Endometrial microvascular endothelial cells (primary cell): Measurements from ENCODE around the gene S100A5. TPM values are rescaled to one million over a fixed set of nuclear protein-coding genes. Genes with fewer than 3 reads are reported as not detected.

ENCODE experiments used
- in situ Hi-C: cut with HindIII; loops from 2 replicates; pipeline ENCODE4 v1.10.0; 2017; ENCODE audit warnings: low sequenced_read_pairs, low pct_unique_long_range_greater_than_20kb; ENCODE audit errors: inconsistent ontology term
- total RNA-seq: library from RNA; depleted of rRNA; stranded (reverse); fragments of >200 nt; gene quantifications from one replicate; pipeline ENCODE4 v1.2.3, GENCODE V29; 2015; ENCODE audit errors: inconsistent ontology term

S100A5 gene
- total RNA-seq, 1 donor from 2014 or later = not detected

GRCh38 chr1:153515504-153516394 lies 25.0 kb downstream of the S100A5 start:
- in situ Hi-C loops = no loop called here

DNA sequence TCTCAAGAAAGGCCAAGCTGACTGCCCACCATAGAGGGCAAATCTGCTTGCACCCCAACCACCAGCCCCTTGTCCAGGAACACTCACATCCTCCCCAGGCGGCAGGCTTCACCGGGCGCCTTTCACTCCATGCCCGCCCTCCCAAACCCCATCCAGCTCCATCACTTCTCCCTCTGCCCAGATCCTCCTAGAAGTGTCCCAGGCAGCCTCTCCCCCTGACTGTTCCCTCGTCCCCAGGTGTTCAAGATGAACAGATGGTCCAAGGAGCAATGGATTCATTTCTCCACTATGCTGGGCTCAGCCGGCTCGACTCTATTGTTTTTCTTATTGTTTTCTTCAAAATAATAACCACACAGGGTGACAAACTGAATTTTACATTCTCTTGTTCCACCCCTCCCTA lies 27.1 kb downstream of the S100A5 start:
- in situ Hi-C loops = no loop called here

- in situ Hi-C loops = no loop called here
These were observed 27.7 kb downstream of the S100A5 start for GRCh38 chr1:153513023-153513422.

GRCh38 chr1:153510984-153511410 lies 29.7 kb downstream of the S100A5 start:
- in situ Hi-C loops = no loop called here

DNA sequence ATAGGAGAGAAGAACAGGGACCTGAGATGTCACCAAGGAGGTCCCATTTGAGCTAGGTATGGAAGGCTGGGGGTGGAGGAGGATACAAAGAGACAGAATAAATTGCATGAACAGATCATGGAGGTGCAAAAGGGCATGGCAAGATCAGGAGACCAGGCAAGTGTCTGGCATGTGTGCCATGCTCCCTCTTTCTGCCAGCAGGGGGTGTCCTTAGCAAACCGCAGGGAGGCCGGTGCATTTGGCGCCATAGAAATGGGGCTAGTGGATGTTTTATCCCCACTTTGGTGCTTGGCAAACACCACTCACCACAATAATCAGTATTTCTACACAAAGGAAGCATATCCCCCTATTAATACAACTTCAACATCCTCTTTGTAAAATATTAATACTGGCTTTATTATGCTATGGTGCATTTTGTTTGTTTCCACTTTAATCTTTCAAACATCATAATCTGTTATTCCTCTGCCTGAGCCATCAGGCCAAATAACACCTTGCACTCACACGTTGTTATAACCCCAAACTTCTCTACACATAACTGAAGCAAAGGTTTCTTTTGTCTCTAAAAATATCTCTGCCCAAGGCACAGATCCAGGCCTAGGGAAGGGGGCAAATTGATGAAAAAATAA lies 30.9 kb downstream of the S100A5 start:
- in situ Hi-C loops = no loop called here

- in situ Hi-C loops = no loop called here
These were observed 31.7 kb downstream of the S100A5 start for GRCh38 chr1:153509036-153509435.

GRCh38 chr1:153507926-153508583 lies 32.7 kb downstream of the S100A5 start:
- in situ Hi-C loops = no loop called here

DNA sequence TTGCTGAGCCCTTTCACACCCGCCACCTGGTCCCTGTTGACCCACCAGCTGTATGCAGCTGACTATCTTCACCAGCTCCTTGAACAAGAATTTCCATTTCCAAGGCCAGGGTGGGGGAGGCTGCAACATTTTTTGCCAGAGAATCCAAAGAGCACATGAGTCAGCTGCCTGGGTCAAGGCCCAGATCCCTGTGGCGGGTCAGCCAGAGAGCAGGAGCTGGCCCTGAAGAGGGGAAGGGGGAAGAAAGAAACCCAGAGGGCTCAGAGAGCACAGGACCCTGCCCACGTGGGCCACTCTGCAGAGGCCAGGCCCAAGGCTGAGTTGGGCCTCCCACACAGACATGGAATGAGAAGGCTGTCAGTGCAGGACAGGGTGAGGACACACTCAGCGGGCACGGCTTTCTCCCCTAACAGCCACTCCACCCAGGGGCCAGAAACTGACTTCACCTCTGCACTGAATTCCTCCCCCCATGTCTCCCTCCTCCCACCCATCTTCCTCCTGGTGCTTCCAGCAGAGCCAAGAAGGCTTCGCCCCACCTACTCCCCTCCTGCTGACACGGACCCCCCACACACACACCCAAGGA lies 33.8 kb downstream of the S100A5 start:
- in situ Hi-C loops = no loop called here

GRCh38 chr1:153506386-153506785 lies 34.3 kb downstream of the S100A5 start:
- in situ Hi-C loops = no loop called here

DNA sequence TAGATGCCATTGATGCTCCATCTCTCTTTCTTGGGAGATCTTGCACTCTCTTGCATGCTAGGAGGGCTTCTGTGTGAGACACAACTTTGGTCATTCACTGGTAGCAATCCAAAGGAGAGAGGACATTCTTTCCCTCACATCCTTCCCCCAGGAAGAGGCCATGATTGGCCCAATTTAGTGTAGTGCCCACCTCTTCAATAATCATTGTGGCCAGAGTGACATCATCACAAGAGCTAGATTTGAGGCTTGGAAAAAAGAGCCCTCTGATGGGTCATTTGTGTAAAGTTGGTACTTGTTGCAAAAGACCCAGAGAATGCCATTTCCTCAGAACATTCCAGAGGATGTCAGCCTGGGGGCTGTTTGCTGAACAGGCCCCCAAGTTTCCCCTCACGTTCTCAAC lies 35.2 kb downstream of the S100A5 start:
- in situ Hi-C loops = no loop called here

GRCh38 chr1:153503766-153504165 lies 37.0 kb downstream of the S100A5 start:
- in situ Hi-C loops = no loop called here

DNA sequence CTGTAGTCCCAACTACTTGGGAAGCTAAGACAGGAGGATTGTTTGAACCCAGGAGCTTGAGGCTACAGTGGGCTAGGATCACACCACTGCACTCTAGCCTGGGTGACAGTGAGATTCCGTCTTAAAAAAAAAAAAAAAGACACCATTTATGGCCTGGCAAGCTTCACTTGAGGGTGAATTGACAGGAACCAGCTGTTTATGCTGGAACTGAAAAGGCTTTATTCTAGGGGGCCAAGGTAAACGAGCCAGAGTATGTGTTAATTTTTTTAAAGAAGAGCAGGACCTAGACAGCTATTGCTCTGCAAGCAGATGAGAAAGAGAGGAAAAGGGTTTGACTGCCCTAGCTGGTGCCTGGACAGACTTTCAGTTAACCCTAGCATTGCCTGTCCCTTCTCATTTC lies 42.0 kb downstream of the S100A5 start:
- in situ Hi-C loops = loop anchor here (25.0 kb wide), 1 partner anchor 136 kb away; the partner anchor contains the start of gene S100A9

- in situ Hi-C loops = loop anchor here (25.0 kb wide), 1 partner anchor 133 kb away; the partner anchor contains the start of gene S100A9
These were observed 45.2 kb downstream of the S100A5 start for GRCh38 chr1:153495536-153495935.

GRCh38 chr1:153494976-153495535 lies 45.7 kb downstream of the S100A5 start:
- in situ Hi-C loops = loop anchor here (25.0 kb wide), 1 partner anchor 133 kb away; the partner anchor contains the start of gene S100A9

GRCh38 chr1:153493343-153493960 lies 47.3 kb downstream of the S100A5 start:
- in situ Hi-C loops = loop anchor here (25.0 kb wide), 1 partner anchor 131 kb away; the partner anchor contains the start of gene S100A9

DNA sequence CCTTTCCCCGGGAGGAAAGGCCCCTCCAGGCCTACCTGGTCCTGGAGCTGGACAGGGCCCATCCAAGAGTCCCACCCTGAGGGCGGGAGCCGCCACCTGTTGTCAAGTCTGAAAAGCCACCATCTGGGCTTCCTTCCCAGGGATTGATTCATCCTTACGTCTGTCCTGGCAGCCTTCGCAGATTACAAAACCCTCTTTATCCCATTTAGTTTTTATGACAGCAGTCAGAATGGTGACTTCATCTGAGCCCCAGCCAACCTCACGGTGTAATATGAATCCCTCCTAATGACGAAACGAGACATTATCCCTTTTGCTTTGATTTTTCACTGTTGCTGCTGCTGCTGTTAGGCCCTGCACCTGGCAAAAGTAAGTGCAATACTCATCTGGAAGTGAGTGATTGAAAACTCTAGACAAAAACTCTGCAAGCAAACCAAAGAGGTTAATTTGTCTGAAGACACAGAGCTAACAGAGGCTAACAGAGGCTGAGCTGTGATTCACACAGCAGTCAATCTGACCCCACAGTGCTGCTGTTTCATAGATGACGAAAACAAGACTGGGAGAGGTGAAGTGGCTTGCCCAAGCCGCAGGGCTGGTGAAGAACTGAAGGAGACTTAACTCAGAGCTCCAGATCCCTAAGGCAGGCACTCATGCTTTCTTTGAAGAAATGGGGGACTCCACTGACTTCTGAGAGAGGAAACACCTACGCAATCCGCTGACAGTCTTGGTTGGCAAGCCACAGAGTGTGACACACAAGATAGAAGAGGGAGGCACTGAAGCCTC lies 50.3 kb downstream of the S100A5 start:
- in situ Hi-C loops = loop anchor here (25.0 kb wide), 1 partner anchor 128 kb away; the partner anchor contains the start of gene S100A9

DNA sequence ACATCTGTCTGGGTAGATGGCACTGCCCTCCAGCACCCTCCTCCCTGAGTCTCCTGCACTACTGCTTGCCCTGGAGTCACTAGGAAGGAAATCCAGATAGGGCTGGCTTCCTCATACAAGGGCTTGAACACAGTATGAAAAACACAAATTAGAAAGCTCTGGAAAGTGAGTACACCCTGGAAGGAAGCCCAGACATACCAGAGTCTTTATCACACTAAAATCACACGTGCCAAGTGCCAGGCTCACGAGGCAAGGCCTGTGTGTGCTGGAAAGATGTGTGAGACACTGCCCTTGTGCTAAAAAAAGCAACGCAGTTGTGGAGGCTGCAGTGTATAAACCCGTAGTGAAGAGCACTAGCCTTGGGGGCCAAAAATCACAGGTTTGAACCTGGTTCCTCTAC lies 52.0 kb downstream of the S100A5 start:
- in situ Hi-C loops = loop anchor here (25.0 kb wide), 1 partner anchor 126 kb away; the partner anchor contains the start of gene S100A9
